CD4-positive, alpha-beta T cell (primary cell): Measurements from ENCODE around the gene ERBB3. TPM values are rescaled to one million over a fixed set of nuclear protein-coding genes. Genes with fewer than 3 reads are reported as not detected.
A peak's percentile ranks its signal among the peaks of the same experiment; 100 is the strongest.

ENCODE experiments used
- ATAC-seq: fragments of 200-7000 bp; cut with Tn5 transposase; one replicate; pipeline ENCODE4 v1.10.0; 2022; ENCODE audit warnings: mild to moderate bottlenecking; ENCODE audit not compliant: poor library complexity
- CTCF ChIA-PET: fragments of 350-600 bp; sonication (Branson Sonifier 250); formaldehyde crosslinking; loops from one replicate; lab custom pipeline; 2021; ENCODE audit warnings: antibody characterized with exemption, inconsistent platforms; lab: Charles Lee
- POLR2A ChIA-PET: fragments of 350-600 bp; sonication (Branson Sonifier 250); formaldehyde crosslinking; loops from one replicate; lab custom pipeline; 2021; ENCODE audit warnings: antibody characterized with exemption, inconsistent platforms; lab: Charles Lee
- DNase-seq, 14 experiments: peaks; one replicate each; pipeline ENCODE4 v3.0.0-alpha.2; 2013 to 2020; ENCODE audit warnings: mixed read lengths in 2 of 14
- H3K27ac ChIP-seq, 2 donors: one replicate each; pipeline versions ENCODE4 v1.5.1 to v1.7.0; 2013; ENCODE audit warnings: low read length in 2 of 2, low read depth in 1 of 2, mild to moderate bottlenecking in 1 of 2
- H3K27me3 ChIP-seq, 2 experiments: 1 replicate in 1 of 2; 2 replicates in 1 of 2; pipeline versions ENCODE4 v1.6.1 to v1.7.0; 2013; ENCODE audit warnings: low read length in 2 of 2, control low read depth in 1 of 2, mild to moderate bottlenecking in 1 of 2, moderate library complexity in 1 of 2; ENCODE audit not compliant: insufficient read depth in 2 of 2, control insufficient read depth in 1 of 2
- H3K36me3 ChIP-seq: one replicate; pipeline ENCODE4 v1.6.1; 2013; ENCODE audit warnings: low read length, control low read depth; ENCODE audit not compliant: insufficient read depth
- H3K4me1 ChIP-seq: one replicate; pipeline ENCODE4 v1.6.1; 2013; ENCODE audit warnings: low read length, control low read depth; ENCODE audit not compliant: insufficient read depth
- H3K4me3 ChIP-seq: one replicate; pipeline ENCODE4 v1.5.1; 2013; ENCODE audit warnings: mild to moderate bottlenecking, low read length, moderate library complexity
- H3K9me3 ChIP-seq, 2 experiments: 1 replicate in 1 of 2; 2 replicates in 1 of 2; pipeline versions ENCODE4 v1.6.1 to v1.7.0; 2013; ENCODE audit warnings: low read length in 2 of 2, mild to moderate bottlenecking in 2 of 2, control low read depth in 1 of 2, moderate library complexity in 1 of 2; ENCODE audit not compliant: control insufficient read depth in 1 of 2, insufficient read depth in 1 of 2
- H3K27ac Mint-ChIP-seq: one replicate; pipeline ENCODE4 v1.8.0; 2020; ENCODE audit warnings: mixed read lengths
- H3K27me3 Mint-ChIP-seq: one replicate; pipeline ENCODE4 v1.8.0; 2021; ENCODE audit warnings: mixed read lengths
- H3K36me3 Mint-ChIP-seq: one replicate; pipeline ENCODE4 v1.8.0; 2021; ENCODE audit warnings: low read depth, mixed read lengths
- H3K4me1 Mint-ChIP-seq: one replicate; pipeline ENCODE4 v1.8.0; 2021; ENCODE audit warnings: low read depth, mixed read lengths
- H3K4me3 Mint-ChIP-seq: one replicate; pipeline ENCODE4 v1.8.0; 2020; ENCODE audit warnings: mild to moderate bottlenecking, mixed read lengths
- H3K9me3 Mint-ChIP-seq: one replicate; pipeline ENCODE4 v1.8.0; 2020; ENCODE audit warnings: mixed read lengths
- intact Hi-C, 2 experiments: fragments of 100-400 bp; cut with DNase I in 1 of 2; cut with micrococcal nuclease in 1 of 2; formaldehyde crosslinking; loops; one replicate each; pipeline versions ENCODE4 v1.15.1 to v1.9.0; 2023 to 2025; cut with DNase I, micrococcal nuclease
- total RNA-seq, 174 experiments: library from RNA in 2 of 174; stranded (reverse) in 2 of 174; gene quantifications; one replicate each; pipeline ENCODE4 v1.2.3 and lab custom pipeline; 2021 to 2026
- TF ChIP-seq, protein P1 (sequence below): fragments of 200-600 bp; IDR thresholded peaks from one replicate; pipeline ENCODE4 v1.8.0; 2022; ENCODE audit warnings: antibody characterized with exemption, mild to moderate bottlenecking

ERBB3 gene
- total RNA-seq, 2 experiments from 2014 or later, result 0.22 to 0.47 TPM

DNA sequence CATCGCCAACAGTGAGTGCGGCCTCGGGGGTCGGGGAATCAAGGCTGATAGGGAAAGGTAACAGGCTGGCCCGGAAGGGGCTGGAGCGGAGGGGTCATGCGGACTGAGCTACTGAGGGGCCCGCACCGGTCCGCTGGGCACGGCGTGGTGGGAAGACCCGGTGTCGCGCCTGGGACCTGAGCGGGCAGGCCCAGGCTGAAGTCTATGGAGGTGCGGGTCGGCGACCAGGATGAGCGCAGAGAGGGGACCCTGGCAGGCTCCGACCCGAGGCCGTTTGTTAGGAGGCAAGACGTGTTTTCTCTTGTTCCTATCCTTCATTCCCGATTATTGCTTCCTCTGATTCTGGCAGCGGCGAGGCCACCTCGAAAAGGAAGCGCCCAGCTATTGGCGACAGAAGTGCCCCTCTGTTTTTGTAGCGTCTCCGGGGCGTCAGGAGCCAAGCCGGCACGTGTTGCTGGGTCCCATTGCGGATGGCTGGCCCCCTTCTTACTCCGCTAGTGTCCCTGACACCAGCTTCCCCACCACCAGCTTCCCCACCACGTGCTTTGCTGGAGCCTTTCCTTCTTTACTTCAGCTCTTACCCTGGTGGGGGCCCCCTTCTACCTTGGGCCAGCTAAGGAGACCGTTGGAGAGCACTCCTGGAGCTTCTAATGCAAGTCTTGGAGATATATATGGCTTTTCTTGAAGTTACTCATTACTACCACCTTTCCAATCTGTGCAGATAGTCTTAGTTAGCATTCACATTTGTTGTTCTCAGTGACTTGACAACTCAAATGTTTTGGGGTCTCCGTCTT is 25.0 kb downstream of the ERBB3 start:
- Histone ChIP-seq H3K4me1 (peaks cover 48% of the 10 kb centered on the region), H3K4me3 (peak overlapping the region; percentile 90), H3K27ac (peak overlapping the region; percentile 63 to 95), H3K27me3 (no peaks in the 10 kb centered on the region), H3K36me3 (peaks cover 35% of the 10 kb centered on the region), H3K9me3 (no peaks in the 10 kb centered on the region)
- ATAC-seq (no peak), DNase-seq (peak in 5 of 14 experiments; percentile 9 to 45 (median 15))
- Mint-ChIP-seq H3K4me1 (peaks cover 63% of the 10 kb centered on the region), H3K27ac (peak overlapping the region; percentile 100), H3K36me3 (peaks cover 57% of the 10 kb centered on the region), H3K9me3 (no peaks in the 10 kb centered on the region), H3K27me3 (no peaks in the 10 kb centered on the region), H3K4me3 (peak overlapping the region; percentile 93)
- ChIA-PET POLR2A (interaction anchor here (0.7 to 6.3 kb wide), 38 partner anchors 8 to 583 kb away, joined by 3 to 233 read pairs (median 6); partner anchors contain the start of genes ANKRD52, BAZ2A, CNPY2 and CS), CTCF (interaction anchor here (1.2 to 4.9 kb wide), 7 partner anchors 14 to 366 kb away, joined by 3 to 32 read pairs (median 6); partner anchors contain the start of genes ERBB3, SMARCC2 and ZC3H10)
- intact Hi-C loops, result loop anchor here (1.0 to 10.0 kb wide), 6 partner anchors 11 to 370 kb away; partner anchors contain the start of genes DNAJC14 (in 2 of the 2) and RPL41 (in 2 of the 2)
- TF ChIP-seq, protein P1, sequence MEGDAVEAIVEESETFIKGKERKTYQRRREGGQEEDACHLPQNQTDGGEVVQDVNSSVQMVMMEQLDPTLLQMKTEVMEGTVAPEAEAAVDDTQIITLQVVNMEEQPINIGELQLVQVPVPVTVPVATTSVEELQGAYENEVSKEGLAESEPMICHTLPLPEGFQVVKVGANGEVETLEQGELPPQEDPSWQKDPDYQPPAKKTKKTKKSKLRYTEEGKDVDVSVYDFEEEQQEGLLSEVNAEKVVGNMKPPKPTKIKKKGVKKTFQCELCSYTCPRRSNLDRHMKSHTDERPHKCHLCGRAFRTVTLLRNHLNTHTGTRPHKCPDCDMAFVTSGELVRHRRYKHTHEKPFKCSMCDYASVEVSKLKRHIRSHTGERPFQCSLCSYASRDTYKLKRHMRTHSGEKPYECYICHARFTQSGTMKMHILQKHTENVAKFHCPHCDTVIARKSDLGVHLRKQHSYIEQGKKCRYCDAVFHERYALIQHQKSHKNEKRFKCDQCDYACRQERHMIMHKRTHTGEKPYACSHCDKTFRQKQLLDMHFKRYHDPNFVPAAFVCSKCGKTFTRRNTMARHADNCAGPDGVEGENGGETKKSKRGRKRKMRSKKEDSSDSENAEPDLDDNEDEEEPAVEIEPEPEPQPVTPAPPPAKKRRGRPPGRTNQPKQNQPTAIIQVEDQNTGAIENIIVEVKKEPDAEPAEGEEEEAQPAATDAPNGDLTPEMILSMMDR, result no peak

DNA sequence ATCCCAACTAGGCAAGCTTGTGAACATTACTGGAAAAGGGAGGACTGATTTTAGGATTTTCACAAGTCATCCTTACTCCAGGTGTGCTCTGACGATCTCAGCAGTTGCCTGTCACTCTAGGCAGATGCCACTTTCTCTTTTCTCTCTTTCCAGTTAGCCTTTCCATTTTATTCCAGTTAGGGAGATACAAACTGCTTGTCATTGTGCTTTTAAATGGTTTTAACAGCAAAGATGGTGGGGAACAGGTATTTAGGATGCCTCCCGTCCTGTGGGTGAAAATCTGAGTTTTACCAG is 25.6 kb downstream of the ERBB3 start:
- intact Hi-C loops, result loop anchor here (2.0 to 10.0 kb wide), 3 partner anchors 63 to 371 kb away; partner anchors contain the start of gene DNAJC14 (in 1 of the 2)
- H3K36me3 Mint-ChIP-seq, result peaks cover 62% of the 10 kb centered on the region
- no peaks in the 10 kb centered on the region for H3K27me3 Mint-ChIP-seq
- H3K4me1 Mint-ChIP-seq, result peaks cover 61% of the 10 kb centered on the region
- peaks cover 48% of the 10 kb centered on the region for H3K4me1 ChIP-seq
- no peaks in the 10 kb centered on the region for H3K27me3 ChIP-seq
- H3K27ac ChIP-seq, result no peak overlapping the region
- TF ChIP-seq, protein P1, result no peak
- POLR2A ChIA-PET, result interaction anchor here (1.9 to 6.3 kb wide), 5 partner anchors 11 to 60 kb away, joined by 5 to 233 read pairs (median 35); partner anchors contain the start of genes ERBB3, ESYT1, RPL41 and ZC3H10
- H3K9me3 ChIP-seq, result no peaks in the 10 kb centered on the region
- H3K4me3 Mint-ChIP-seq, result peak overlapping the region; percentile 93
- DNase-seq (no peak), ATAC-seq (no peak)
- no peaks in the 10 kb centered on the region for H3K9me3 Mint-ChIP-seq
- H3K27ac Mint-ChIP-seq, result peak overlapping the region; percentile 100
- H3K36me3 ChIP-seq, result peaks cover 41% of the 10 kb centered on the region
- peak overlapping the region; percentile 90 for H3K4me3 ChIP-seq
- CTCF ChIA-PET, result interaction anchor here (1.2 to 4.9 kb wide), 5 partner anchors 13 to 84 kb away, joined by 5 to 32 read pairs (median 24); partner anchors contain the start of genes ERBB3, SMARCC2 and ZC3H10

DNA sequence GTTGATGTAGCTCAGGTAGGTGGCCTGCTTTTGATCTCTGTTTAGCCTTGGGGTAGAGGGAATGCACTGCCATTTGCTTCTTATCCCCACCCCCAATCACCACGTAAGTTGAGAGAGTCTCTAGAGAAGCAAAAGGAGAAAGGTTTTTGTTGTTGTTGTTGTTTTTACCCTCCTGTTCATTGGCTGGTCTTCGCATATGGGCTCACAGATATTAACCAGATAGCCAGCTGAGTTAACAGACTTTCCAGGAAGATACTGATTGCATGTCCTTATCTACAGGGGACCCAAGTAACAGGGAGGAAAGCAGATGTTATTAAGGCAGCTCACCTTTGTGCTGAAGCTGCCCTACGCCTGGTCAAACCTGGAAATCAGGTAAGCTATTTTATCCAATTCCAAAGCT is 27.3 kb downstream of the ERBB3 start:
- Mint-ChIP-seq H3K27me3 (no peaks in the 10 kb centered on the region), H3K4me1 (peaks cover 46% of the 10 kb centered on the region), H3K9me3 (no peaks in the 10 kb centered on the region), H3K27ac (peak overlapping the region; percentile 100), H3K36me3 (peaks cover 77% of the 10 kb centered on the region), H3K4me3 (peak overlapping the region; percentile 69)
- intact Hi-C loops, result loop anchor here (10.0 kb wide), 2 partner anchors 282 to 372 kb away; partner anchors contain the start of gene DNAJC14 (in 1 of the 2)
- Histone ChIP-seq H3K27me3 (no peaks in the 10 kb centered on the region), H3K4me3 (no peak overlapping the region), H3K36me3 (peaks cover 58% of the 10 kb centered on the region), H3K27ac (no peak overlapping the region), H3K4me1 (peaks cover 36% of the 10 kb centered on the region), H3K9me3 (no peaks in the 10 kb centered on the region)
- CTCF ChIA-PET, result interaction anchor here (1.1 to 1.6 kb wide), 4 partner anchors 10 to 151 kb away, joined by 3 to 4 read pairs (median 4); partner anchors contain the start of genes ANKRD52 and ZC3H10
- DNase-seq (no peak), ATAC-seq (no peak)
- TF ChIP-seq, protein P1, result no peak
- POLR2A ChIA-PET, result interaction anchor here (0.9 to 2.0 kb wide), 3 partner anchors 10 to 60 kb away, joined by 3 to 22 read pairs (median 3); partner anchors contain the start of genes ESYT1, RPL41 and ZC3H10
